Subcutaneous abdominal adipose tissue (tissue), 5 donors: ENCODE measurements around the gene SERF2.
"Not testable (repeated sequence)": the region's sequence is repeated elsewhere in the genome, so short reads cannot be mapped to it uniquely, and the experiment has no call there.

ENCODE experiments used
- H3K27ac ChIP-seq: one replicate; pipeline ENCODE4 v1.7.0; 2013; ENCODE audit warnings: low read depth, mild to moderate bottlenecking, inconsistent platforms, low read length, moderate library complexity
- H3K27me3 ChIP-seq, 5 donors: one replicate each; pipeline ENCODE4 v1.7.0; 2013; ENCODE audit warnings: low read length in 5 of 5, inconsistent platforms in 1 of 5; ENCODE audit not compliant: control insufficient read depth in 5 of 5, insufficient read depth in 4 of 5
- H3K36me3 ChIP-seq, 5 donors: one replicate each; pipeline ENCODE4 v1.7.0; 2013; ENCODE audit warnings: low read length in 5 of 5; ENCODE audit not compliant: control insufficient read depth in 5 of 5, insufficient read depth in 5 of 5
- H3K4me1 ChIP-seq, 5 donors: one replicate each; pipeline ENCODE4 v1.7.0; 2013; ENCODE audit warnings: low read length in 5 of 5, mild to moderate bottlenecking in 3 of 5, moderate library complexity in 1 of 5; ENCODE audit not compliant: control insufficient read depth in 5 of 5, insufficient read depth in 5 of 5
- H3K4me3 ChIP-seq, 5 donors: one replicate each; pipeline ENCODE4 v1.7.0; 2013; ENCODE audit warnings: low read length in 5 of 5, low read depth in 1 of 5
- H3K9ac ChIP-seq, 5 donors: one replicate each; pipeline ENCODE4 v1.7.0; 2013; ENCODE audit warnings: low read length in 5 of 5, mild to moderate bottlenecking in 4 of 5, moderate library complexity in 3 of 5
- H3K9me3 ChIP-seq, 5 donors: one replicate each; pipeline ENCODE4 v1.7.0; 2013; ENCODE audit warnings: low read length in 5 of 5; ENCODE audit not compliant: control insufficient read depth in 5 of 5
- donor health status: healthy.
- donor health status: healthy.
- donor health status: healthy.
- donor health status: healthy.
- donor health status: healthy.

SERF2 gene

DNA sequence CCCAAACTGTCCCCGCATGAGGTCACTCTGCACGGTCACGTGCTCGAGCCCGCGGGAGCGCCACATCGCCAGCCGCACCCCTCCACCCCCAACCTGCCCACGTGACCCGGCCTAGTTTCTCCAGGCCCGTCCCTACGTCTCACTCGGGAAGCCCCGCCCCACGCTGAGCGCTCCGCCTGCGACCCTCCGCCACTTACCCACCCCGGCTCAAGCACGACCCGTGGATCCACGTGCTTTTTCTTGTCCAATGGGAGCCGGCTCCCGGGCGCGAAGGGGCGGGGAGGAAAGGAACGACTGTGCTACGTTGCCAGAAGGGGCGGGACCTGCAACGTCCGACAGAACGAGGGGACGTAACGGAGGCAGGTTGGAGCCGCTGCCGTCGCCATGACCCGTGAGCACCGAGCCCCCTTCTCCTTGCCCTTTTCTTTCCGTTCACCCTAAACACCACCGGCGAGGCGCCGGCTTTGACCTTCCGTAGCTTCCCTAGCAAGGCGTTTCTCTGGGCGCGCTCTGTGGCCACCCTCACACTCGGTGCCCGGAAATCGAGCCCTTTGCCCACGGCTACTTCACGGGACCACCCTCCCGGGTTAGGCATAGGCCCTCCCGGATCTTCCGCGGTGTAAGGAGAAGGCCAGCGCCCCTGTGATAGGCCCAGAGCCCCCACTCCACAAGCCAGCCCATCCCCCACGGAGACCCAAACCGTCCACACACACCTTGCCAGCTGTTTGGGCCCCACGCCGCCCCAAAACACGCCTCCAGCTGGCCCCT, at the start of gene SERF2:
Gene SERF2, plus strand, starts transcription at position 328 of the 768 bp plus-strand sequence. Its CDS starts 57 bp downstream, at position 385.
- Histone ChIP-seq H3K27me3 (no peaks in the 10 kb centered on the region), H3K36me3 (peaks cover 9 to 40% (median 34%) of the 10 kb centered on the region in 5 donors), H3K9me3 (no peaks in the 10 kb centered on the region), H3K27ac (peak within 1 kb of the TSS; percentile 100), H3K4me1 (peaks cover 8 to 50% (median 38%) of the 10 kb centered on the region in 5 donors), H3K4me3 (peak within 1 kb of the TSS; percentile 84 to 99 (median 96)), H3K9ac (peak within 1 kb of the TSS; percentile 98 to 100 (median 100))

DNA sequence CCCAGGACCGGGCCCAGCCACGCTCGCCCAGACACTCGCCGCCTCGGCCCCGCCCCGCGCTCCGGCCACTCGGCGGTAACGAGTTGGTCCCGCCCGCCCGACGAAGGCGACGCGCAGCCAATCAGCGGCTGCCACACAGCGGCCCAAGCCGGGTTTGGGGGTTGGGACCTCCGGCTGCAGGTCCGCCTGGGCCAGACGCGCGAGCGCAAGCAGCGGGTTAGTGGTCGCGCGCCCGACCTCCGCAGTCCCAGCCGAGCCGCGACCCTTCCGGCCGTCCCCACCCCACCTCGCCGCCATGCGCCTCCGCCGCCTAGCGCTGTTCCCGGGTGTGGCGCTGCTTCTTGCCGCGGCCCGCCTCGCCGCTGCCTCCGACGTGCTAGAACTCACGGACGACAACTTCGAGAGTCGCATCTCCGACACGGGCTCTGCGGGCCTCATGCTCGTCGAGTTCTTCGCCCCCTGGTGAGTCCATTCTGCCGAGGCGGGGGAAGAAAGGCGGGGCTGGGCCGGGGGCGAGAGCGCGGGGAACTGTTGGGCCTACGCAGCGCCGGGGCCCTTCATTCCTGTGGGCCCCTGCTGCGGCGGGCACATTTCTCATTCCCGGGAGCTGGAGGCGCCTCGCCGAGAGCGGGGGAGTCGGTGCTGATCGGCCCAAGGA, 45.7 kb upstream of the SERF2 start, which contains the start of gene PDIA3:
Gene PDIA3, plus strand, starts transcription at position 194 of the 658 bp plus-strand sequence. Its CDS starts 102 bp downstream, at position 296.
- H3K36me3 ChIP-seq = not testable (repeated sequence)

DNA sequence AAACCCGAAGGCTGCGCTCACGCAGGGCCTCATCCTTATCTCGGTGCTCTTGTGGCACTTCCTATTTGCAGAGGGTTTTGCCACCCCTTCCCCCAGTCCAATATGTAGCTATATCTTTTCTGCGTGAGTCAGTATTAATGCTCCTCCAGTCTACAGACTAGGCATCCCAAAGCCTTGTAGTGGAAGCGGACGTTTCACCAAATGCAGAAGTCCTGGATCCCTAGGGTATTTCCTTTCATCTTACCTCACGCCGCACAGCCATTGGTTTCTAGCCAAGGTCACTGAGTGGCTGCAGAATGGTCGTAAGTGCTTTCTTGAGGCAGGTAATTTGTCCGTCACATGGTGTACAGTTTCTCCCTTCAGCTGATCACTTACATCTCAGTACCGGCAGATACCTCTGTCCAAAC, 45.2 kb upstream of the SERF2 start:
- peak overlapping the region; percentile 69 to 86 (median 78) for H3K4me3 ChIP-seq
- peak overlapping the region; percentile 60 to 88 (median 79) for H3K9ac ChIP-seq
- not testable (repeated sequence) for H3K9me3 ChIP-seq, H3K36me3 ChIP-seq, H3K27me3 ChIP-seq
- peak overlapping the region; percentile 80 for H3K27ac ChIP-seq
- peaks cover 0 to 40% (median 34%) of the 10 kb centered on the region in 5 donors for H3K4me1 ChIP-seq

More for the DNA sequence above, 45.7 kb upstream of the SERF2 start, which contains the start of gene PDIA3:
- Histone ChIP-seq H3K4me3 (peak within 1 kb of the TSS; percentile 69 to 86 (median 78)), H3K27ac (peak within 1 kb of the TSS; percentile 80), H3K9ac (peak within 1 kb of the TSS; percentile 60 to 88 (median 79)), H3K4me1 (peaks cover 0 to 40% (median 34%) of the 10 kb centered on the region in 5 donors)
- not testable (repeated sequence) for H3K9me3 ChIP-seq, H3K27me3 ChIP-seq

DNA sequence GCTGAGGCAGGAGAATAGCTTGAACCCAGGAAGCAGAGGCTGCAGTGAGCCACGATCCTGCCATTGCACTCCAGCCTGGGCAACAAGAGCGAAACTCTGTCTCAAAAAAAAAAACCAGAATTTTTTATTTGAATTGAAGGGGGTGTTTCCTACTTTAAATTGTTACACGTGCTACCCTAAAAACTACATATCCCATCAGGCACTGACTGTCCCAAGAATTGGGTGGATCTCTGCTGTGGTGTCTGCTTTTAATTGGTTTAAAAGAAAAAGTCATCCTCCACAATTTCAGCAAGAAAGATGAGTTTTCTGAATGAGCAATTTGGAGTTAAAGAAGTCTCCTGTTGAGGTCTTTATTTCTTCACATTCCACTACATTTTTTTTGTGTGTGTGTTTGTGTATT, 43.7 kb upstream of the SERF2 start:
- no peak overlapping the region for H3K4me3 ChIP-seq
- no peak overlapping the region for H3K9ac ChIP-seq
- H3K27me3 ChIP-seq = no peaks in the 10 kb centered on the region
- H3K36me3 ChIP-seq = peaks cover 0 to 10% (median 1%) of the 10 kb centered on the region in 5 donors
- H3K9me3 ChIP-seq = no peaks in the 10 kb centered on the region
- H3K27ac ChIP-seq = no peak overlapping the region
- peaks cover 0 to 40% (median 34%) of the 10 kb centered on the region in 5 donors for H3K4me1 ChIP-seq

DNA sequence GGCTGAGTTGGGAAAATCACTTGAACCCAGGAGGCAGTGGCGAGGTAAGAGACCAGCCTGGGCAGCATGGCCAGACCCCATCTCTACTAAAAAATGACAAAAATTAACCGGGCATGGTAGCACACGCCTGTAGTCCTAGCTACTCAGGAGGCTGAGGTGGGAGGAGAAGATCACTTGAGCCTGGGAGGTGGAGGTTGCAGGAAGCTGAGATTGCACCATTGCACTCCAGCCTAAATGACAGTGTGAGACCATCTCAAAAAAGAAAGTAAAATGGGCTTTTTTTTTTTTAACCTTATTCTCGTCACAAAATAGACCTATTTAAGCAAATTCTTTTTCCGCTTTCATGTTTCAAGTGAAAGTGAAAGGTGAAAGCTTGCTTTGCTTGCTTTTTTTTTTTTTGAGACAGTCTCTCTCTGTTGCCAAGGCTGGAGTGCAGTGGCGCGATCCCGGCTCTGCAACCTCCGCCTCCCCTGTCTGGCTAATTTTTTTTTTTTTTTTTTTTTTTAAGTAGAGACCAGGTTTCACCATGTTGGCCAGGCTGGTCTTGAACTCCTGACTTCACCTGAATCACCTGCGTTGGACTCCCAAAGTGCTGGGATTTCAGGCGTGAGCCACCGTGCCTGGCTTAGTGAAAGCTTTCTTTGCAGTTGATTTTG, 42.3 kb upstream of the SERF2 start:
- peak overlapping the region in 1 of 5 donors; percentile 24 for H3K9ac ChIP-seq
- no peak overlapping the region for H3K27ac ChIP-seq
- H3K4me3 ChIP-seq = peak overlapping the region in 3 of 5 donors; percentile 18 to 29 (median 22)
- peaks cover 0 to 40% (median 34%) of the 10 kb centered on the region in 5 donors for H3K4me1 ChIP-seq
- H3K36me3 ChIP-seq = peaks cover 0 to 20% (median 7%) of the 10 kb centered on the region in 5 donors
- no peaks in the 10 kb centered on the region for H3K27me3 ChIP-seq
- H3K9me3 ChIP-seq = no peaks in the 10 kb centered on the region

DNA sequence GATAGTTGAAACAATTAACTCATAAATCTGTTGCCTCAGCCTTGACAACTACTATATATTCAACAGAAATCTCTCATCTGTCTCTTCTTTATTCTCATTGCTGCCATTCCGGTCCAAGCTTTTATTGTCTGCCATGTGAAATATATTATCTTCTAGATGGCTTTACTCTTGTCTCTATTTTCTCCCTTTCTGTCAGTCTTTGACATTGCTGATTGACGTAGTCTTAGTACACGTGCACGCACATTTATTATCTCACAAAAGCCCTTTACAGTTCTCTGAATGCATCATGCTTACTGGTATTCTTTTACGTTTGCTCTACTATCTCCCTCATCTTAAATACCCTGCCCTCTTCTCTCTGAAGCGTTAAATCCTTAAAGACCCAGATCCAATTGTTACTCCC, 40.2 kb upstream of the SERF2 start:
- H3K36me3 ChIP-seq = peaks cover 7 to 32% (median 17%) of the 10 kb centered on the region in 5 donors
- peaks cover 0 to 34% (median 29%) of the 10 kb centered on the region in 5 donors for H3K4me1 ChIP-seq
- no peaks in the 10 kb centered on the region for H3K27me3 ChIP-seq

DNA sequence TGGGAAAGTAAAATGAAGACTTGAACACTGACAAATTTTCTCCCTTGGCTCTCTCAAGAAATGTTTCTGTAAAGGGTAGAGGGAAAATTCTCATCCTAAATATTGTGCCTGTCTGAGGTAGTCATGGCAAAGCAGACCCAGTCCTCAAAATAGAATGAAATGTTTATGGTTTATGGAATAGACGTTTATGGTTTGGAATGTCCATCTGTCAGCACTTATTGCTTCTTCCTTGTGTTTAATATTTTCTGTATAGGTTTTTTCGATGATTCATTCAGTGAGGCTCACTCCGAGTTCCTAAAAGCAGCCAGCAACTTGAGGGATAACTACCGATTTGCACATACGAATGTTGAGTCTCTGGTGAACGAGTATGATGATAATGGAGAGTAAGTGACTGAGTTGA, 29.3 kb upstream of the SERF2 start:
- Histone ChIP-seq H3K36me3 (peaks cover 38 to 91% (median 76%) of the 10 kb centered on the region in 5 donors), H3K9ac (no peak overlapping the region), H3K27me3 (no peaks in the 10 kb centered on the region), H3K27ac (no peak overlapping the region), H3K9me3 (no peaks in the 10 kb centered on the region), H3K4me3 (no peak overlapping the region), H3K4me1 (no peaks in the 10 kb centered on the region)

More for the DNA sequence above, 40.2 kb upstream of the SERF2 start:
- no peak overlapping the region for H3K9ac ChIP-seq
- H3K27ac ChIP-seq = no peak overlapping the region
- H3K9me3 ChIP-seq = no peaks in the 10 kb centered on the region
- no peak overlapping the region for H3K4me3 ChIP-seq

DNA sequence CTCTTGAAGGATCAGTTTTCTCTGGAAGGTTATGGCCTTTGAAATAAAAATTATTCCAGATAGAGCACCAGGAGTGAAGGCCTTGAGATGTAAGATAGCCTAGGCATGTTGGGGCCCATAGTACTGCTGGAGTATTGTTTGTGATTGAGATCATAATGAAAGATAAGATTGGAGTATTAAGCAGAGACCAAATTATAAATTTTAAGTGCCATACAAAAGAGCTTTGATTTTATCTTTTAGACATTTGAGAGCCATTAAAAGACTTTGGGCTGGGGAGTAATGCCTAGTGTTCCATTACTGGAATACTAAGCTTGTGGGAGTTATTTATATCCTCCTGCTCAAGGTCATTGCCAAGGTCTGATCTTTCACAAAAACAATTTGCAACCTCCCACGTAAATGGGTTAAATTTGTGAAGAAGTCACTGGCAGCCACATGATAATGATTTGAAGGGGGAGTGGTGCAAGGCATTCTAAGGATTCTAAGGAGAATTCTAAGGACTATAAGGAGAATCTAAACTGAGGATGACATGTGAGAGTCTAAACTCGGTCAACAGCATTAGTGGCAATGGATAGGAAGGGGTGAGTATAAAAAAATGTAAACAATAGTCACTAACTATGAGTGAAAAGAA, 28.2 kb upstream of the SERF2 start:
- Histone ChIP-seq H3K27ac (no peak overlapping the region), H3K9me3 (no peaks in the 10 kb centered on the region), H3K4me3 (no peak overlapping the region), H3K4me1 (no peaks in the 10 kb centered on the region), H3K36me3 (peaks cover 45 to 92% (median 84%) of the 10 kb centered on the region in 5 donors), H3K9ac (no peak overlapping the region), H3K27me3 (no peaks in the 10 kb centered on the region)

DNA sequence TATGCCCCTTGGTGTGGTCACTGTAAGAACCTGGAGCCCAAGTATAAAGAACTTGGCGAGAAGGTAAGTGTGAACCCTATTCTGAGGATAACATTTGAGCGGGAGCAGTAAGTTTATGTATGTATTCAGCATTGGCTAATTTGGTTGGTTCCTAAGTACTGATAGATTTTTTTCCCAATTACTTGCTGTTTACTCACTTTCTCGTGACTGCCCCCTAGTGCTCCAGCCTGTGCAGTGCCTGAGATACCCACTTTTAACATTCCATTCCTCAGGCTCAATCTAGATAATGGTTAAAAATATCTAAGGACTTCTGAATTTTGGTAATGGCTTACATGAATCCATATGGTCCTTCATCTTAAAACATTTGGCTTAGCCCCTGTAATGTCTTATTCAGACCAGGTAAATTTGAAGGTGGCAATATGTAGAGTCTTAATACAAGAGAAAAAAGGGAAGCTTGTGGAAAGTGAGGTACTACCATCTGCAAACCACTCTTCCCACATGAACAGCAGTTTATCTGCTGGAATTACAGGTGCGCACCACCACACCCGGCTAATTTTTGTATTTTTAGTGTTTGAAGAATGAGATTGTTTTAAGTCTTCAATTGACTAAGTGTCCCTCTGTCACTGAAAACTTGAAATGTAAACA, 22.4 kb upstream of the SERF2 start:
- Histone ChIP-seq H3K4me3 (no peak overlapping the region), H3K9ac (no peak overlapping the region), H3K36me3 (peaks cover 58 to 89% (median 73%) of the 10 kb centered on the region in 5 donors), H3K9me3 (no peaks in the 10 kb centered on the region), H3K27me3 (no peaks in the 10 kb centered on the region), H3K27ac (no peak overlapping the region), H3K4me1 (peaks cover 0 to 3% (median 0%) of the 10 kb centered on the region in 5 donors)
